H9 (cell line): ENCODE measurements around the gene PRXL2C. TPM values are rescaled to one million over a fixed set of nuclear protein-coding genes. Genes with fewer than 3 reads are reported as not detected.

Source experiments
- DNase-seq: peaks from one replicate; pipeline ENCODE4 v3.0.0-alpha.2; 2017
- H2AFZ ChIP-seq: one replicate; pipeline ENCODE4 v1.6.1; 2013; ENCODE audit warnings: mild to moderate bottlenecking, low read length, control low read depth, moderate library complexity
- H2AK5ac ChIP-seq: 2 replicates; pipeline ENCODE4 v1.6.1; 2013; ENCODE audit warnings: low read length, control low read depth, mixed read lengths; ENCODE audit not compliant: insufficient read length
- H2BK120ac ChIP-seq: one replicate; pipeline ENCODE4 v1.6.1; 2013; ENCODE audit warnings: low read depth, mild to moderate bottlenecking, low read length, control low read depth, inconsistent platforms; ENCODE audit not compliant: poor library complexity, severe bottlenecking
- H2BK12ac ChIP-seq: 2 replicates; pipeline ENCODE4 v1.6.1; 2013; ENCODE audit warnings: low read length, control low read depth, mixed read lengths, low read depth; ENCODE audit not compliant: insufficient read length
- H2BK15ac ChIP-seq: 2 replicates; pipeline ENCODE4 v1.6.1; 2013; ENCODE audit warnings: low read depth, low read length, control low read depth
- H2BK20ac ChIP-seq: one replicate; pipeline ENCODE4 v1.6.1; 2013; ENCODE audit warnings: low read depth, mild to moderate bottlenecking, low read length, control low read depth, inconsistent platforms; ENCODE audit not compliant: poor library complexity, severe bottlenecking
- H2BK5ac ChIP-seq: 2 replicates; pipeline ENCODE4 v1.6.1; 2013; ENCODE audit warnings: low read length, control low read depth, mixed read lengths; ENCODE audit not compliant: insufficient read length
- H3K14ac ChIP-seq: 2 replicates; pipeline ENCODE4 v1.6.1; 2013; ENCODE audit warnings: low read length, control low read depth; ENCODE audit not compliant: insufficient read depth
- H3K18ac ChIP-seq: 2 replicates; pipeline ENCODE4 v1.6.1; 2013; ENCODE audit warnings: low read depth, mild to moderate bottlenecking, mixed read lengths, low read length, control low read depth; ENCODE audit not compliant: insufficient read length
- H3K23ac ChIP-seq: 2 replicates; pipeline ENCODE4 v1.6.1; 2013; ENCODE audit warnings: low read length, control low read depth, mixed read lengths, low read depth; ENCODE audit not compliant: insufficient read length
- H3K23me2 ChIP-seq: 2 replicates; pipeline ENCODE4 v1.6.1; 2013; ENCODE audit warnings: low read depth, mild to moderate bottlenecking, mixed read lengths, low read length, control low read depth; ENCODE audit not compliant: insufficient read length, poor library complexity, severe bottlenecking
- H3K27ac ChIP-seq: 2 replicates; pipeline ENCODE4 v1.5.1; 2013; ENCODE audit warnings: low read length, control low read depth, mixed read lengths, low read depth; ENCODE audit not compliant: insufficient read length
- H3K27me3 ChIP-seq: 2 replicates; pipeline ENCODE4 v1.6.1; 2013; ENCODE audit warnings: low read length, control low read depth, inconsistent platforms; ENCODE audit not compliant: insufficient read depth
- H3K4ac ChIP-seq: 2 replicates; pipeline ENCODE4 v1.6.1; 2013; ENCODE audit warnings: low read depth, mild to moderate bottlenecking, control low read depth, inconsistent platforms, low read length, moderate library complexity
- H3K4me1 ChIP-seq: 2 replicates; pipeline ENCODE4 v1.6.1; 2013; ENCODE audit warnings: low read length, control low read depth, inconsistent platforms; ENCODE audit not compliant: insufficient read depth
- H3K4me2 ChIP-seq: 2 replicates; pipeline ENCODE4 v1.6.1; 2013; ENCODE audit warnings: low read length, control low read depth, mixed read lengths; ENCODE audit not compliant: insufficient read length, insufficient read depth
- H3K56ac ChIP-seq: 2 replicates; pipeline ENCODE4 v1.6.1; 2013; ENCODE audit warnings: low read depth, mild to moderate bottlenecking, mixed read lengths, low read length, control low read depth; ENCODE audit not compliant: insufficient read length
- H3K79me1 ChIP-seq: 2 replicates; pipeline ENCODE4 v1.6.1; 2013; ENCODE audit warnings: low read depth, mild to moderate bottlenecking, moderate library complexity, low read length, control low read depth, inconsistent platforms; ENCODE audit not compliant: insufficient read depth, poor library complexity, severe bottlenecking
- H3K79me2 ChIP-seq: 2 replicates; pipeline ENCODE4 v1.6.1; 2013; ENCODE audit warnings: low read length, control low read depth, inconsistent platforms; ENCODE audit not compliant: insufficient read depth
- H3K9ac ChIP-seq: 2 replicates; pipeline ENCODE4 v1.6.1; 2013; ENCODE audit warnings: low read length, control low read depth, mixed read lengths; ENCODE audit not compliant: insufficient read length; ENCODE audit errors: extremely low read depth
- H3K9me3 ChIP-seq: one replicate; pipeline ENCODE4 v1.6.1; 2013; ENCODE audit warnings: low read depth, low read length, inconsistent platforms; ENCODE audit not compliant: control insufficient read depth
- H3T11ph ChIP-seq: one replicate; pipeline ENCODE4 v1.6.1; 2013; ENCODE audit warnings: mild to moderate bottlenecking, low read length, control low read depth, inconsistent platforms
- H4K20me1 ChIP-seq: one replicate; pipeline ENCODE4 v1.6.1; 2013; ENCODE audit not compliant: control insufficient read depth, insufficient read length, insufficient read depth
- H4K5ac ChIP-seq: 2 replicates; pipeline ENCODE4 v1.6.1; 2013; ENCODE audit warnings: low read depth, mild to moderate bottlenecking, mixed read lengths, low read length, control low read depth; ENCODE audit not compliant: insufficient read length
- H4K8ac ChIP-seq: replicated peaks from 2 replicates; pipeline ENCODE4 v1.6.1; 2013; ENCODE audit warnings: low read length, control low read depth, mixed read lengths, low read depth; ENCODE audit not compliant: insufficient read length
- H4K91ac ChIP-seq: 2 replicates; pipeline ENCODE4 v1.6.1; 2013; ENCODE audit warnings: low read depth, mild to moderate bottlenecking, moderate library complexity, mixed read lengths, low read length, control low read depth; ENCODE audit not compliant: insufficient read length
- H3K27ac Mint-ChIP-seq, 3 experiments: 2 replicates in 2 of 3; 3 replicates in 1 of 3; pipeline ENCODE4 v1.8.0; 2020 to 2021; ENCODE audit warnings: mixed read lengths in 3 of 3, mild to moderate bottlenecking in 1 of 3, moderate library complexity in 1 of 3
- H3K27me3 Mint-ChIP-seq: 2 replicates; pipeline ENCODE4 v1.8.0; 2021; ENCODE audit warnings: low read depth, mild to moderate bottlenecking, moderate library complexity, mixed read lengths
- H3K36me3 Mint-ChIP-seq, 3 experiments: 2 replicates in 2 of 3; 3 replicates in 1 of 3; pipeline ENCODE4 v1.8.0; 2020 to 2021; ENCODE audit warnings: low read depth in 3 of 3, mixed read lengths in 3 of 3; ENCODE audit not compliant: insufficient read depth in 1 of 3
- H3K4me1 Mint-ChIP-seq, 2 experiments: 2 replicates each; pipeline ENCODE4 v1.8.0; 2020; ENCODE audit warnings: mixed read lengths in 2 of 2
- H3K4me3 Mint-ChIP-seq, 2 experiments: 2 replicates in 1 of 2; 3 replicates in 1 of 2; pipeline ENCODE4 v1.8.0; 2020 to 2021; ENCODE audit warnings: mild to moderate bottlenecking in 2 of 2, mixed read lengths in 2 of 2, moderate library complexity in 1 of 2
- H3K9me3 Mint-ChIP-seq, 2 experiments: 2 replicates in 1 of 2; 3 replicates in 1 of 2; pipeline ENCODE4 v1.8.0; 2020; ENCODE audit warnings: mild to moderate bottlenecking in 2 of 2, mixed read lengths in 2 of 2, moderate library complexity in 1 of 2
- WGBS: extraction: QIAGEN DNeasy Blood & Tissue Kit; methylation state at CpG from one replicate; pipeline ENCODE4 v1.1.7; 2013; ENCODE audit warnings: missing lambda C conversion rate, low lambda C conversion rate, mixed read lengths; ENCODE audit not compliant: insufficient read length; ENCODE audit errors: extremely low coverage; 5-methylcytosine and 5-hydroxymethylcytosine counted together
- total RNA-seq: library from RNA; stranded (reverse); gene quantifications from 2 replicates; pipeline ENCODE4 v1.2.1, GENCODE V29; 2021
- TF ChIP-seq, protein P1 (sequence below): fragments of 200-600 bp; sonication (generic); conservative IDR thresholded peaks from 3 replicates; pipeline ENCODE4 v1.8.0; 2021; ENCODE audit warnings: antibody characterized with exemption, mild to moderate bottlenecking

PRXL2C gene
- total RNA-seq, 1 experiment from 2014 or later, result 4.7 TPM

- Mint-ChIP-seq H3K4me1 (peaks cover 4 to 10% of the 10 kb centered on the region in 2 experiments; a peak in 3 of 4 replicates), H3K4me3 (no peak overlapping the region), H3K27me3 (no peaks in the 10 kb centered on the region), H3K27ac (no peak overlapping the region), H3K9me3 (peaks cover 0 to 2% of the 10 kb centered on the region in 2 experiments; a peak in 1 of 5 replicates), H3K36me3 (peaks cover 0 to 8% (median 4%) of the 10 kb centered on the region in 3 experiments; a peak in 4 of 7 replicates)
- H3K4me1 ChIP-seq, result 0 out of 2 replicates have a peak, but pooled peaks cover 2% of the 10 kb centered on the region
- no peak overlapping the region for H2BK5ac ChIP-seq
- no peak overlapping the region for H2BK15ac ChIP-seq
- peaks cover 8% of the 10 kb centered on the region for H3K79me1 ChIP-seq
- H3K23me2 ChIP-seq, result no peaks in the 10 kb centered on the region
- H2BK12ac ChIP-seq, result no peak overlapping the region
- TF ChIP-seq, protein P1, sequence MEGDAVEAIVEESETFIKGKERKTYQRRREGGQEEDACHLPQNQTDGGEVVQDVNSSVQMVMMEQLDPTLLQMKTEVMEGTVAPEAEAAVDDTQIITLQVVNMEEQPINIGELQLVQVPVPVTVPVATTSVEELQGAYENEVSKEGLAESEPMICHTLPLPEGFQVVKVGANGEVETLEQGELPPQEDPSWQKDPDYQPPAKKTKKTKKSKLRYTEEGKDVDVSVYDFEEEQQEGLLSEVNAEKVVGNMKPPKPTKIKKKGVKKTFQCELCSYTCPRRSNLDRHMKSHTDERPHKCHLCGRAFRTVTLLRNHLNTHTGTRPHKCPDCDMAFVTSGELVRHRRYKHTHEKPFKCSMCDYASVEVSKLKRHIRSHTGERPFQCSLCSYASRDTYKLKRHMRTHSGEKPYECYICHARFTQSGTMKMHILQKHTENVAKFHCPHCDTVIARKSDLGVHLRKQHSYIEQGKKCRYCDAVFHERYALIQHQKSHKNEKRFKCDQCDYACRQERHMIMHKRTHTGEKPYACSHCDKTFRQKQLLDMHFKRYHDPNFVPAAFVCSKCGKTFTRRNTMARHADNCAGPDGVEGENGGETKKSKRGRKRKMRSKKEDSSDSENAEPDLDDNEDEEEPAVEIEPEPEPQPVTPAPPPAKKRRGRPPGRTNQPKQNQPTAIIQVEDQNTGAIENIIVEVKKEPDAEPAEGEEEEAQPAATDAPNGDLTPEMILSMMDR, result no peak
- H2AFZ ChIP-seq, result no peak overlapping the region
- H3K4ac ChIP-seq, result no peak overlapping the region
- no peak overlapping the region for H3K14ac ChIP-seq
- H4K91ac ChIP-seq, result no peak overlapping the region
- no peak overlapping the region for H4K5ac ChIP-seq
- H2BK20ac ChIP-seq, result no peak overlapping the region
- no peak overlapping the region for H3K9ac ChIP-seq
- no peak overlapping the region for H3K56ac ChIP-seq
- no peak overlapping the region for H4K8ac ChIP-seq
- WGBS, result no CpG with 5 or more reads among the region's 3 CpGs
- H3K23ac ChIP-seq, result no peak overlapping the region
- no peak overlapping the region for H2BK120ac ChIP-seq
- H3K18ac ChIP-seq, result no peak overlapping the region
- no peaks in the 10 kb centered on the region for H3K9me3 ChIP-seq
- no peaks in the 10 kb centered on the region for H3K27me3 ChIP-seq
- H3K4me2 ChIP-seq, result no peak overlapping the region
- H3K79me2 ChIP-seq, result peaks cover 10% of the 10 kb centered on the region; the same call in 1 of the 2 replicates
- no peak overlapping the region for H3K27ac ChIP-seq
- no peak overlapping the region for H3T11ph ChIP-seq
- no peak overlapping the region for H2AK5ac ChIP-seq
- DNase-seq, result no peak
- no peaks in the 10 kb centered on the region for H4K20me1 ChIP-seq
Measured at GRCh38 chr9:96604004-96604319, 51.2 kb downstream of the PRXL2C start.
